Left ventricle myocardium inferior (tissue), 1 donor: ENCODE results near the gene CRYBA1. TPM values are rescaled to one million over a fixed set of nuclear protein-coding genes. Genes with fewer than 3 reads are reported as not detected.
"Not testable (repeated sequence)": the region's sequence is repeated elsewhere in the genome, so short reads cannot be mapped to it uniquely, and the experiment has no call there.

Source experiments
- DNase-seq: peaks from one replicate; pipeline ENCODE4 v3.0.0-alpha.2; 2020
- H3K27ac ChIP-seq: fragments of 200-600 bp; replicated peaks from 2 replicates; pipeline ENCODE4 v1.8.0; 2021
- H3K27me3 ChIP-seq: fragments of 200-600 bp; 2 replicates; pipeline ENCODE4 v1.8.0; 2021; ENCODE audit warnings: low read depth
- H3K36me3 ChIP-seq: fragments of 200-600 bp; 2 replicates; pipeline ENCODE4 v1.8.0; 2021
- H3K4me1 ChIP-seq: fragments of 200-600 bp; 2 replicates; pipeline ENCODE4 v1.8.0; 2021
- H3K4me3 ChIP-seq: fragments of 200-600 bp; 2 replicates; pipeline ENCODE4 v1.8.0; 2021; ENCODE audit warnings: mild to moderate bottlenecking, moderate library complexity
- H3K9me3 ChIP-seq: fragments of 200-600 bp; replicated peaks from 2 replicates; pipeline ENCODE4 v1.8.0; 2021
- intact Hi-C: fragments of 100-400 bp; cut with micrococcal nuclease; formaldehyde crosslinking; loops from one replicate; pipeline ENCODE4 v1.11.0; 2022
- total RNA-seq: library from RNA; stranded (reverse); fragmentation: NEBNext Ultra II Directional; extraction: Animal tissue kit (Norgen Biotek cat#: 25700); gene quantifications from one replicate; pipeline ENCODE4 v1.2.1, GENCODE V29; 2021
- TF ChIP-seq, protein P1 (sequence below): fragments of 200-600 bp; IDR thresholded peaks from 2 replicates; pipeline ENCODE4 v1.8.0; 2021; ENCODE audit warnings: antibody characterized with exemption, mild to moderate bottlenecking, borderline replicate concordance
- donor health status: DM: no; HTN: yes; CAD: no; lungs with severe emphysema.

Gene CRYBA1
- total RNA-seq, 1 donor from 2014 or later: not detected

DNA sequence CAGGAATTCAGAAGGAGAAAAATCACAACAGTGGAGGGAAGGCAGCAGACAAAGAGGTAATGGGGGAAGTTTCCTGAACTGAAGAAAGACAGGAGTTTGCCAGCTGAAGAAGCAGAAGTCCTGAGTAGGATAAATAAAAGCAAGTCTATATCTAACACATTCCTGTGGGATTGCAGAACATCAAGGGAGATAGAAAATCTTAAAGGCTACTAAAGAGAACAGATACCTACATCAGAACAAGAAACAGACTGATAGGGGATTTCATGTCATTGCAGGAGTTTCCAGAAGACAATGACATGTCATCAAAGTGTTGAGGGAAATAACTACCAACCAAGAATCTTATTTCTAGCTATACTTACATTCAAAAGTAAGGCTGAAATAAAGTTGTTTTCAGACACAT lies 21.3 kb upstream of the CRYBA1 start:
- H3K27ac ChIP-seq: no peak overlapping the region
- TF ChIP-seq, protein P1, sequence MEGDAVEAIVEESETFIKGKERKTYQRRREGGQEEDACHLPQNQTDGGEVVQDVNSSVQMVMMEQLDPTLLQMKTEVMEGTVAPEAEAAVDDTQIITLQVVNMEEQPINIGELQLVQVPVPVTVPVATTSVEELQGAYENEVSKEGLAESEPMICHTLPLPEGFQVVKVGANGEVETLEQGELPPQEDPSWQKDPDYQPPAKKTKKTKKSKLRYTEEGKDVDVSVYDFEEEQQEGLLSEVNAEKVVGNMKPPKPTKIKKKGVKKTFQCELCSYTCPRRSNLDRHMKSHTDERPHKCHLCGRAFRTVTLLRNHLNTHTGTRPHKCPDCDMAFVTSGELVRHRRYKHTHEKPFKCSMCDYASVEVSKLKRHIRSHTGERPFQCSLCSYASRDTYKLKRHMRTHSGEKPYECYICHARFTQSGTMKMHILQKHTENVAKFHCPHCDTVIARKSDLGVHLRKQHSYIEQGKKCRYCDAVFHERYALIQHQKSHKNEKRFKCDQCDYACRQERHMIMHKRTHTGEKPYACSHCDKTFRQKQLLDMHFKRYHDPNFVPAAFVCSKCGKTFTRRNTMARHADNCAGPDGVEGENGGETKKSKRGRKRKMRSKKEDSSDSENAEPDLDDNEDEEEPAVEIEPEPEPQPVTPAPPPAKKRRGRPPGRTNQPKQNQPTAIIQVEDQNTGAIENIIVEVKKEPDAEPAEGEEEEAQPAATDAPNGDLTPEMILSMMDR: no peak
- H3K4me3 ChIP-seq: no peak overlapping the region
- H3K4me1 ChIP-seq: no peaks in the 10 kb centered on the region
- DNase-seq: no peak
- intact Hi-C loops: no loop called here
- no peaks in the 10 kb centered on the region for H3K27me3 ChIP-seq
- no peaks in the 10 kb centered on the region for H3K9me3 ChIP-seq
- H3K36me3 ChIP-seq: no peaks in the 10 kb centered on the region

DNA sequence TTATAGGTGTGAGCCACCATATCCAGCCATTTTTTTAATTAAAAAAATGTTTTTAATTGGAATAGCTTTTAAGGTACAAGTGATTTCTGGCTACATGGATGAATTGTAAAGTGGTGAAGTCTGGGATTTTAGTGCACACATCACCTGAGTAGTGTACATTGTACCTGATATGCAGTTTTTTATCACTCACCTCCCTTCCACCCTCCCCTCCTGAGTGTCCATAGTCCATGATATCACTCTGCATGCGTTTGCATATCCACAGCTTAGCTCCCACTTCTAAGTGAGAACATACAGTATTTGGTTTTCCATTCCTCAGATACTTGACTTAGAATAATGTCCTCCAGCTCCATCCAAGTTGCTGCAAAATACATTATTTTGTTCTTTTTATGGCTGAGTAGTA lies 13.4 kb upstream of the CRYBA1 start:
- intact Hi-C loops: no loop called here
- DNase-seq: no peak
- no peaks in the 10 kb centered on the region for H3K4me1 ChIP-seq
- H3K4me3 ChIP-seq: no peak overlapping the region
- TF ChIP-seq, protein P1: no peak
- H3K27ac ChIP-seq: no peak overlapping the region
- no peaks in the 10 kb centered on the region for H3K9me3 ChIP-seq
- no peaks in the 10 kb centered on the region for H3K36me3 ChIP-seq
- no peaks in the 10 kb centered on the region for H3K27me3 ChIP-seq

DNA sequence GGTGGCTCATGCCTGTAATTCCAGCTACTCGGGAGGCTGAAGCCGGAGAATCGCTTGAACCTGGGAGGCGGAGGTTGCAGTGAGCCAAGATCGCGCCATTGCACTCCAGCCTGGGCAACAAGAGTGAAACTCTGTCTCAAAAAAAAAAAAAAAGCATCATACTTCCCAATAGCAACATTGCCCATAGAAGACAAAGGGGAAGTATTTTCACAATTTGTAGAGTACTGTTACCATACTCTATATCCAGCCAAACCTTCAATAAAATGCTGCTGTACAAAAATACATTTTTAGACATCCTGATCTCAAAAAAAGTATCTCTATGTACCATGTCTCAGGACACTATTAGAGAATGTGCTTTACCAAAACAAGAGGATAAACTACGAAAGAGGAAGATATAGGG lies 11.7 kb upstream of the CRYBA1 start:
- intact Hi-C loops, H3K4me1 ChIP-seq, H3K27me3 ChIP-seq, DNase-seq, H3K36me3 ChIP-seq, H3K9me3 ChIP-seq, H3K27ac ChIP-seq, H3K4me3 ChIP-seq: not testable (repeated sequence)

DNA sequence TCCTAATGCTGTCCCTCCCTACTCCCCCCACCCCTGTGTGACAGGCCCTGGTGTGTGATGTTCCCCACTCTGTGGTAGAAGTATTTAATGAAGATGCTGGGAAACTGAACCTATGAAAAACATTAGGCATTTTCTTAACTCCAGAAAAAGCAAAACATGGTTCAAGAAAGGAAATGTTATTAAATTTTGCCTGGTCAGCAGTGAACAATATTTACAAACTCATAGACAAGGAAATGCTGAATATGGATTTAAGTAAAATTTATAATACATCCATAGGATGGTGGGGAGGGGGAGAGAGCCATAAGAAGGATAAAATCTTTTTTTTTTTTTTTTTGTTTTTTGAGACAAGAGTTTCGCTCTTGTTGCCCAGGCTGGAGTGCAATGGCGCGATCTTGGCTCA lies 10.8 kb upstream of the CRYBA1 start:
- TF ChIP-seq, protein P1: no peak
- Histone ChIP-seq H3K4me3 (no peak overlapping the region), H3K9me3 (no peaks in the 10 kb centered on the region), H3K27ac (no peak overlapping the region), H3K27me3 (no peaks in the 10 kb centered on the region), H3K4me1 (no peaks in the 10 kb centered on the region), H3K36me3 (no peaks in the 10 kb centered on the region)
- intact Hi-C loops: no loop called here
- DNase-seq: no peak

DNA sequence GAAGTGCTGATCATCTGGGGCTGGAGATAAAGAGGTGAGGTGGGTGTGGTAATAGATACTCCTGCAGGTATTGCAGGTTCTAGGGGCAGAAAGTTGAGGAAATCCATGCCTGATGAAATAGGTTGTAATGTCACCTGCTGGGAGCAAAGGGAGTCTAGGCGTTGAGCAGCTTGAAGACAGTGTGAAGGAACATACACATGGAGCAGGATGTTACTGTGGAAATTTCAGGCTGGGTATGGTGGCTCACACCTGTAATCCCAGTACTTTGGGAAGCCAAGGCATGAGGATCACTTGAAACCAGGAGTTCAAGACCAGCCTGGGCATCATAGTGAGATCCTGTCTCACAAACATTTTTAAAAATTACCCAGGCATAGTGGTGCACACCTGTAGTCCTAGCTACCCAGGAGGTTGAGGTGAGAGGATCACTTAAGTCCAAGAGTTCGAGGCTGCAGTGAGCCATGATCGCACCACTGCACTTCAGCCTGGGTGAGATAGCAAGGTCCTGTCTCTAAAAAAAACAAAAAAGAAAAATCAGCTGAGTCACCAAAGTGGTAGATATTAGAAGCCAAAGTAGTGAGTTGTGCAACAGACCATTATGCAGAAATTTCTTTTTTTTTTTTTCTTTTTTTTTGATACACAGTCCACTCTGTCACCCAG lies 9.1 kb upstream of the CRYBA1 start:
- H3K4me1 ChIP-seq: no peaks in the 10 kb centered on the region
- no peak for DNase-seq
- TF ChIP-seq, protein P1: no peak
- no peaks in the 10 kb centered on the region for H3K36me3 ChIP-seq
- no peak overlapping the region for H3K27ac ChIP-seq
- intact Hi-C loops: no loop called here
- H3K4me3 ChIP-seq: no peak overlapping the region
- H3K9me3 ChIP-seq: no peaks in the 10 kb centered on the region
- no peaks in the 10 kb centered on the region for H3K27me3 ChIP-seq

DNA sequence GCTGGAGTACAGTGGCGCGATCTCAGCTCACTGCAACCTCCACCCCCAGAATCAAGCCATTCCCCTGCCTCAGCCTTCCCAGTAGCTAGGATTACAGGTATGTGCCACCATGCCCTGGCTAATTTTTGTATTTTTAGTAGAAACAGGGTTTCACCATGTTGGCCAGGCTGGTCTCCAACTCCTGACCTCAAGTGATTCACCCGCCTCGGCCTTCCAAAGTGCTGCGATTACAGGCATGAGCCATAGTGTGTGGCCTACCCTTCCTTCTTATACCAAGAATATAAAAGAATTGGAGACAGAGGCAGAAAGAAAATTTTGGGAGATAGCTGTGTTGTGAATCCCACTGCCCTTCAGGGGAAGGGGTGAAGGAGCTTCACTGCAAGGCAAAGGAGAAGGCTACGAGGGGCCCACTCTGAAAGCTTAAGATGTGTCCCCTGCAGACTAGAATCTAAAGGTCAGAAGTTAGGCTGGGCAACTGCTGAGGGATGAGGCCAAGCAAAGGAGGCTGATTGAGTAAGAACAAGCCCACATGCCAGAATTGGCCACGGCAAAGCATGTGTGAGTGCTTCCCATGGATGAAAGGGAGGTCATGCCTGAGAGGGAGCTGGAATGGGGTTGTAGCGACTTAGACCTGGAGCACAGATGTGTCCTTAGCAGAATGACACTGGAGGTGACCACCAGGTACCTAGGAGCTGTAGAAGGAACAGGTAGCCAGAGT lies 8.4 kb upstream of the CRYBA1 start:
- Histone ChIP-seq H3K4me3 (no peak overlapping the region), H3K27me3 (no peaks in the 10 kb centered on the region), H3K36me3 (no peaks in the 10 kb centered on the region), H3K9me3 (no peaks in the 10 kb centered on the region), H3K27ac (no peak overlapping the region), H3K4me1 (no peaks in the 10 kb centered on the region)
- intact Hi-C loops: no loop called here
- TF ChIP-seq, protein P1: no peak
- DNase-seq: no peak
